A673 (cell line): ENCODE measurements around the gene FBXO41. TPM values are rescaled to one million over a fixed set of nuclear protein-coding genes. Genes with fewer than 3 reads are reported as not detected.

ENCODE experiments used
- BruUV-seq: library from RNA; stranded (reverse); fragments of 400-500 nt; replicated peaks from 2 replicates; lab custom pipeline; 2021; lab: Mats Ljungman, UMichigan
- CTCF ChIA-PET: fragments of 300-600 bp; sonication (Branson Sonifier 250); formaldehyde crosslinking; loops from one replicate; lab custom pipeline; 2022; ENCODE audit warnings: antibody characterized with exemption; lab: Charles Lee
- POLR2A ChIA-PET: fragments of 300-600 bp; sonication (Branson Sonifier 250); formaldehyde crosslinking; loops from one replicate; lab custom pipeline; 2022; ENCODE audit warnings: antibody characterized with exemption; ENCODE audit not compliant: low non-redundant PET; lab: Charles Lee
- DNase-seq: peaks from one replicate; pipeline ENCODE4 v3.0.0-alpha.2; 2015; ENCODE audit warnings: low spot score
- H3K27ac ChIP-seq: fragments of 200-600 bp; sonication (generic); 2 replicates; pipeline ENCODE4 v1.5.1; 2016; ENCODE audit warnings: mixed run types, low read depth, mild to moderate bottlenecking, mixed read lengths, antibody characterized with exemption, low read length; ENCODE audit not compliant: poor library complexity, severe bottlenecking
- H3K27me3 ChIP-seq: fragments of 200-600 bp; sonication (generic); replicated peaks from 2 replicates; pipeline ENCODE4 v1.6.1; 2017; ENCODE audit warnings: mixed run types, low read depth, mild to moderate bottlenecking, mixed read lengths, antibody characterized with exemption, low read length; ENCODE audit not compliant: insufficient read depth, poor library complexity
- H3K36me3 ChIP-seq: fragments of 200-600 bp; sonication (generic); 2 replicates; pipeline ENCODE4 v1.6.1; 2016; ENCODE audit warnings: mixed run types, mild to moderate bottlenecking, mixed read lengths, antibody characterized with exemption, low read length; ENCODE audit not compliant: insufficient read depth, poor library complexity, severe bottlenecking
- H3K4me1 ChIP-seq: fragments of 200-600 bp; sonication (generic); 2 replicates; pipeline ENCODE4 v1.6.1; 2017; ENCODE audit warnings: mixed run types, mild to moderate bottlenecking, mixed read lengths, antibody characterized with exemption, low read length; ENCODE audit not compliant: insufficient read depth, poor library complexity, severe bottlenecking
- H3K4me3 ChIP-seq: fragments of 200-600 bp; sonication (generic); 2 replicates; pipeline ENCODE4 v1.5.1; 2016; ENCODE audit warnings: low read depth, mixed run types, mild to moderate bottlenecking, mixed read lengths, low read length; ENCODE audit not compliant: poor library complexity, severe bottlenecking
- H3K9me3 ChIP-seq: fragments of 200-600 bp; sonication (generic); 2 replicates; pipeline ENCODE4 v1.6.1; 2016; ENCODE audit warnings: mixed run types, low read depth, mild to moderate bottlenecking, mixed read lengths, antibody characterized with exemption, low read length; ENCODE audit not compliant: poor library complexity, severe bottlenecking
- EZH2 ChIP-seq: fragments of 200-600 bp; sonication (generic); IDR thresholded peaks from 2 replicates; pipeline ENCODE4 v1.6.1; 2017; ENCODE audit warnings: borderline replicate concordance, low read depth, mild to moderate bottlenecking, mixed read lengths, antibody characterized with exemption, low read length; ENCODE audit not compliant: poor library complexity, severe bottlenecking
- intact Hi-C: fragments of 100-400 bp; cut with micrococcal nuclease; formaldehyde crosslinking; loops from one replicate; pipeline ENCODE4 v1.10.0; 2022; ENCODE audit not compliant: unreplicated experiment
- total RNA-seq: library from RNA; stranded (reverse); gene quantifications from 2 replicates; pipeline ENCODE4 v1.2.3, GENCODE V29; 2021
- TF ChIP-seq, protein P1 (sequence below): fragments of 300-800, 200-600 bp; sonication (generic); conservative IDR thresholded peaks from 2 replicates; pipeline ENCODE4 v1.5.1; 2017; ENCODE audit warnings: low read depth, mild to moderate bottlenecking, antibody characterized with exemption, low read length, moderate library complexity, mixed read lengths

Gene FBXO41
- total RNA-seq, 1 experiment from 2014 or later, result 8.6 TPM

DNA sequence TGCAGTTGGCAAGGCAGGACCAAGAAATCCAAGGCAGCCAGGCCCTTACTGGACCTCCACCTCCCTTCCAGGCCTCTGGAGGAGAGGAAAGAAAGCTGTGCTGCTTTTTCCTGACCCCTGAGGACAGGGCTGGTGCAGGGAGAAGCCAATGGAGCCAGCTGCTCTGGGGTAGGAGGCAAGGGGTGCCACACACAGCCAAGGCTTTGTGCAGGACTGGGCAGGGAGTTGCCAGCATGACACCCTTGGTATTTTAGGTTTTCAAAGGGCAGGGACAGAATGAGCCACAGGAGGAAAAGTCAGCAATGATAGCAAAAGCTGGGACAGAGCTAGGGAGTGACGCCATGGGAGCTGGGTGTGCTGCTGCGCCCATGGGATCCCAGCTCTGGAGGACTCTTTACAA lies 27.3 kb downstream of the FBXO41 start:
- POLR2A ChIA-PET, result no interaction called here
- TF ChIP-seq EZH2, result no peak
- TF ChIP-seq, protein P1, sequence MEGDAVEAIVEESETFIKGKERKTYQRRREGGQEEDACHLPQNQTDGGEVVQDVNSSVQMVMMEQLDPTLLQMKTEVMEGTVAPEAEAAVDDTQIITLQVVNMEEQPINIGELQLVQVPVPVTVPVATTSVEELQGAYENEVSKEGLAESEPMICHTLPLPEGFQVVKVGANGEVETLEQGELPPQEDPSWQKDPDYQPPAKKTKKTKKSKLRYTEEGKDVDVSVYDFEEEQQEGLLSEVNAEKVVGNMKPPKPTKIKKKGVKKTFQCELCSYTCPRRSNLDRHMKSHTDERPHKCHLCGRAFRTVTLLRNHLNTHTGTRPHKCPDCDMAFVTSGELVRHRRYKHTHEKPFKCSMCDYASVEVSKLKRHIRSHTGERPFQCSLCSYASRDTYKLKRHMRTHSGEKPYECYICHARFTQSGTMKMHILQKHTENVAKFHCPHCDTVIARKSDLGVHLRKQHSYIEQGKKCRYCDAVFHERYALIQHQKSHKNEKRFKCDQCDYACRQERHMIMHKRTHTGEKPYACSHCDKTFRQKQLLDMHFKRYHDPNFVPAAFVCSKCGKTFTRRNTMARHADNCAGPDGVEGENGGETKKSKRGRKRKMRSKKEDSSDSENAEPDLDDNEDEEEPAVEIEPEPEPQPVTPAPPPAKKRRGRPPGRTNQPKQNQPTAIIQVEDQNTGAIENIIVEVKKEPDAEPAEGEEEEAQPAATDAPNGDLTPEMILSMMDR, result no peak

DNA sequence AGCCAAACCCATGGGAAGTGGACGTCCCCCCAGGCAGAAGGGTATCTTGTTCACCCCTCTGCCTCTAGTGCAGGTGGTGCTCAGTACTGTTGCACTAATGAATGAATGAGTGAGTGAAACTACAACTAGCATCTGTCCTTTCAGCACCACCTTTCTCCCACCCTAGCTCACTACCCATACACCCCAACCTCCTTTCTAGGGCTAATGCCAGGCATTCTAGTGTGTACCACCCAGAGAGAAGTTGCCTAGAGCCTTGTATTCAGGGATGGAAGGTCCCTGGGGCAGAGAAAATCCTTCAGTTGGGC lies 27.7 kb downstream of the FBXO41 start:
- CTCF ChIA-PET, result no interaction called here
- intact Hi-C loops, result no loop called here

More for the DNA sequence above, 27.3 kb downstream of the FBXO41 start:
- peaks cover 32% of the 10 kb centered on the region for H3K36me3 ChIP-seq
- BruUV-seq, result no TSS peak
- no peaks in the 10 kb centered on the region for H3K9me3 ChIP-seq
- no peak for DNase-seq
- intact Hi-C loops, result no loop called here
- no peaks in the 10 kb centered on the region for H3K4me1 ChIP-seq
- no peak overlapping the region for H3K27ac ChIP-seq
- CTCF ChIA-PET, result no interaction called here
- no peaks in the 10 kb centered on the region for H3K27me3 ChIP-seq
- H3K4me3 ChIP-seq, result no peak overlapping the region

GRCh38 chr2:73255907-73256617 lies 28.2 kb downstream of the FBXO41 start:
- no peak for TF ChIP-seq EZH2
- TF ChIP-seq, protein P1, result no peak
- POLR2A ChIA-PET, result no interaction called here
- H3K4me3 ChIP-seq, result no peak overlapping the region
- no peaks in the 10 kb centered on the region for H3K9me3 ChIP-seq
- H3K36me3 ChIP-seq, result peaks cover 38% of the 10 kb centered on the region
- intact Hi-C loops, result no loop called here
- H3K27me3 ChIP-seq, result no peaks in the 10 kb centered on the region
- H3K27ac ChIP-seq, result no peak overlapping the region
- no peaks in the 10 kb centered on the region for H3K4me1 ChIP-seq
- CTCF ChIA-PET, result no interaction called here
- no TSS peak for BruUV-seq
- no peak for DNase-seq

More for the DNA sequence above, 27.7 kb downstream of the FBXO41 start:
- no peaks in the 10 kb centered on the region for H3K27me3 ChIP-seq
- TF ChIP-seq, protein P1, result no peak
- no peak for TF ChIP-seq EZH2
- H3K36me3 ChIP-seq, result peaks cover 33% of the 10 kb centered on the region
- no peak overlapping the region for H3K27ac ChIP-seq
- H3K4me3 ChIP-seq, result no peak overlapping the region
- no peaks in the 10 kb centered on the region for H3K4me1 ChIP-seq
- no peaks in the 10 kb centered on the region for H3K9me3 ChIP-seq
- DNase-seq, result no peak
- no TSS peak for BruUV-seq
- POLR2A ChIA-PET, result no interaction called here
